ENCODE measurements around the gene NAA30. TPM values are rescaled to one million over a fixed set of nuclear protein-coding genes. Genes with fewer than 3 reads are reported as not detected.

NAA30 gene
- total RNA-seq, 1 experiment from 2014 or later, result 23.2 TPM

DNA sequence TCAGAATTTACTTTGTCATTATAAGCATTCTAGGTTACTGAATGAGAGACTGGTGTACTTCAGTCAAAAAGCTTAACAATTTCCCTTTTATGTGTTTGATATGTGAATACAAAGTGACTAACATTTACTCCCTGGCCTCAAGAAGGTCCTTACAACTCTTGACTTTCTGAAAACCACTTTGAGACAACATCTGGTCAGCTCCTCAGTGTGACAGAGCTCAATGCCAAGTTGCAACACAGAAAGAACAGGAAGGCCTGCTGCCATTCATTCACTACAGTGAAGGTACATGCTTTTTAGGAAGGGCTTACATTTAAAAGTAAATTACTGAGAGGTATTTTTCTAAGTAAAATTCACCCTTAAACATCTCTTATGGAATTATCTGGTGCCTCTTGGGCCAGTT, 2.3 kb upstream of the NAA30 start:
- CTCF ChIA-PET, result no interaction called here
- H3F3A ChIP-seq (ENCODE audit: low read length, unreplicated experiment), result no peaks in the 10 kb centered on the region
- no peak for TF ChIP-seq EZH2 (IDR thresholded peaks at IDR 0.05; ENCODE audit: low read length, unreplicated experiment)
- TF ChIP-seq EZH2phosphoT487 (IDR thresholded peaks at IDR 0.05; ENCODE audit: borderline replicate concordance, low read length), result no peak
- TF ChIP-seq, protein P1, sequence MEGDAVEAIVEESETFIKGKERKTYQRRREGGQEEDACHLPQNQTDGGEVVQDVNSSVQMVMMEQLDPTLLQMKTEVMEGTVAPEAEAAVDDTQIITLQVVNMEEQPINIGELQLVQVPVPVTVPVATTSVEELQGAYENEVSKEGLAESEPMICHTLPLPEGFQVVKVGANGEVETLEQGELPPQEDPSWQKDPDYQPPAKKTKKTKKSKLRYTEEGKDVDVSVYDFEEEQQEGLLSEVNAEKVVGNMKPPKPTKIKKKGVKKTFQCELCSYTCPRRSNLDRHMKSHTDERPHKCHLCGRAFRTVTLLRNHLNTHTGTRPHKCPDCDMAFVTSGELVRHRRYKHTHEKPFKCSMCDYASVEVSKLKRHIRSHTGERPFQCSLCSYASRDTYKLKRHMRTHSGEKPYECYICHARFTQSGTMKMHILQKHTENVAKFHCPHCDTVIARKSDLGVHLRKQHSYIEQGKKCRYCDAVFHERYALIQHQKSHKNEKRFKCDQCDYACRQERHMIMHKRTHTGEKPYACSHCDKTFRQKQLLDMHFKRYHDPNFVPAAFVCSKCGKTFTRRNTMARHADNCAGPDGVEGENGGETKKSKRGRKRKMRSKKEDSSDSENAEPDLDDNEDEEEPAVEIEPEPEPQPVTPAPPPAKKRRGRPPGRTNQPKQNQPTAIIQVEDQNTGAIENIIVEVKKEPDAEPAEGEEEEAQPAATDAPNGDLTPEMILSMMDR (conservative IDR thresholded peaks at IDR 0.05; ENCODE audit: low read depth, low read length), result no peak
- ATAC-seq, result no peak
- intact Hi-C loops (cut with micrococcal nuclease), result no loop called here
- no peaks in the 10 kb centered on the region for H3K36me3 ChIP-seq (ENCODE audit: low read depth, low read length)
- H3K4me3 ChIP-seq (ENCODE audit: low read length), result no peak overlapping the region
- peaks cover 24% of the 10 kb centered on the region for H3K4me1 ChIP-seq (ENCODE audit: insufficient read depth, low read length)
- H3K4me2 ChIP-seq (ENCODE audit: low read length), result no peak overlapping the region
- POLR2A ChIA-PET (ENCODE audit: unreplicated experiment), result no interaction called here
- H3K9me2 ChIP-seq (replicated peaks; ENCODE audit: low read length), result no peaks in the 10 kb centered on the region
- H3K79me2 ChIP-seq (ENCODE audit: low read length), result peaks cover 27% of the 10 kb centered on the region
- no peak for DNase-seq
- no peaks in the 10 kb centered on the region for H3K27me3 ChIP-seq (ENCODE audit: low read length)
- H3K9me3 ChIP-seq (ENCODE audit: low read length), result no peaks in the 10 kb centered on the region
- no TSS peak for BruUV-seq (replicated peaks)
- H2AFZ ChIP-seq (ENCODE audit: low read length), result no peak overlapping the region
- H4K20me1 ChIP-seq (ENCODE audit: low read length), result peaks cover 19% of the 10 kb centered on the region
- H3K9ac ChIP-seq (ENCODE audit: low read length), result no peak overlapping the region
- no peak overlapping the region for H3K27ac ChIP-seq (ENCODE audit: low read length)

DNA sequence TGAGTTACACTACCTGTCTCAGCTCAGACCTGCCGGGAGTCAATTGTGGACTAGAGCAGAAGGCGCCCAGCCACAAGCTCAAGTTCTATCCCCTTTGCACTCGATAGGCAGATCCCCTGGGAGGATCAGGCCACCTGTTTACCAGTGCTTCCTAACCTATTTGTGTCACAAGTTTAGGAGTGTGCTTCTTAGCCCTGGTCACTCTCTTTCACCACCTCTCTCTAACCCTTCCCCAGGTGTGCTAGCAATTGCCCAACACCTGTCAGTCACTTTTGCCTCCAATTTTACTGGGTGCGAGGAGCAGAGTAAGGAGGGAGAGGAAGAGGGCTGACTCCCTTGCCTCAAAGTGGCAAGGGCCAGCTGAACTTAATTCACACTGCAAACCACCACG, 745 bp upstream of the NAA30 start:
- Histone ChIP-seq H3K4me1 (ENCODE audit: insufficient read depth, low read length) (peaks cover 31% of the 10 kb centered on the region), H2AFZ (ENCODE audit: low read length) (peak overlapping the region; percentile 91), H3K9me3 (ENCODE audit: low read length) (no peaks in the 10 kb centered on the region), H3K27ac (ENCODE audit: low read length) (peak overlapping the region; percentile 68), H4K20me1 (ENCODE audit: low read length) (peaks cover 24% of the 10 kb centered on the region), H3K9ac (ENCODE audit: low read length) (peak overlapping the region; percentile 82), H3K4me3 (ENCODE audit: low read length) (peak overlapping the region; percentile 77), H3K9me2 (replicated peaks; ENCODE audit: low read length) (no peaks in the 10 kb centered on the region), H3K4me2 (ENCODE audit: low read length) (peak overlapping the region; percentile 86), H3K27me3 (ENCODE audit: low read length) (no peaks in the 10 kb centered on the region), H3K79me2 (ENCODE audit: low read length) (peaks cover 42% of the 10 kb centered on the region), H3F3A (ENCODE audit: low read length, unreplicated experiment) (no peaks in the 10 kb centered on the region), H3K36me3 (ENCODE audit: low read depth, low read length) (peaks cover under 1% of the 10 kb centered on the region; the same call in 1 of the 2 replicates)
- no peak; the same call in 1 of the 2 replicates for ATAC-seq
- POLR2A ChIA-PET (ENCODE audit: unreplicated experiment), result interaction anchor here (0.6 kb wide), 1 partner anchor 104 kb away, joined by 4 read pairs; no protein-coding TSS in a partner anchor
- intact Hi-C loops (cut with micrococcal nuclease), result loop anchor here (2.0 to 5.0 kb wide), 3 partner anchors 121 to 807 kb away; partner anchors contain the start of genes AP5M1 and EXOC5
- no TSS peak for BruUV-seq (replicated peaks)
- DNase-seq, result no peak
- TF ChIP-seq EZH2 (IDR thresholded peaks at IDR 0.05; ENCODE audit: low read length, unreplicated experiment) (no peak), EZH2phosphoT487 (IDR thresholded peaks at IDR 0.05; ENCODE audit: borderline replicate concordance, low read length) (no peak)
- CTCF ChIA-PET, result no interaction called here

- Histone ChIP-seq H3K9ac (ENCODE audit: low read length) (peak overlapping the region; percentile 82), H3K4me2 (ENCODE audit: low read length) (peak overlapping the region; percentile 86), H3K27ac (ENCODE audit: low read length) (peak overlapping the region; percentile 0; the same call in 1 of the 2 replicates), H3K27me3 (ENCODE audit: low read length) (no peaks in the 10 kb centered on the region), H3K4me1 (ENCODE audit: insufficient read depth, low read length) (peaks cover 31% of the 10 kb centered on the region), H3K9me3 (ENCODE audit: low read length) (no peaks in the 10 kb centered on the region), H3K4me3 (ENCODE audit: low read length) (peak overlapping the region; percentile 77), H4K20me1 (ENCODE audit: low read length) (peaks cover 24% of the 10 kb centered on the region), H2AFZ (ENCODE audit: low read length) (peak overlapping the region; percentile 91), H3K36me3 (ENCODE audit: low read depth, low read length) (peaks cover 3% of the 10 kb centered on the region; the same call in 1 of the 2 replicates), H3F3A (ENCODE audit: low read length, unreplicated experiment) (no peaks in the 10 kb centered on the region), H3K9me2 (replicated peaks; ENCODE audit: low read length) (no peaks in the 10 kb centered on the region), H3K79me2 (ENCODE audit: low read length) (peaks cover 53% of the 10 kb centered on the region)
- ATAC-seq, result peak; percentile 43
- POLR2A ChIA-PET (ENCODE audit: unreplicated experiment), result interaction anchor here (0.5 to 0.7 kb wide), 4 partner anchors 10 to 807 kb away, joined by 3 to 6 read pairs (median 4); no protein-coding TSS in a partner anchor
- TF ChIP-seq, protein P1 (conservative IDR thresholded peaks at IDR 0.05; ENCODE audit: low read depth, low read length), result no peak
- no peak for TF ChIP-seq EZH2 (IDR thresholded peaks at IDR 0.05; ENCODE audit: low read length, unreplicated experiment)
- no peak for TF ChIP-seq EZH2phosphoT487 (IDR thresholded peaks at IDR 0.05; ENCODE audit: borderline replicate concordance, low read length)
- no TSS peak for BruUV-seq (replicated peaks)
- CTCF ChIA-PET, result interaction anchor here (0.6 kb wide), 1 partner anchor 10 kb away, joined by 3 read pairs; no protein-coding TSS in a partner anchor
- intact Hi-C loops (cut with micrococcal nuclease), result loop anchor here (2.0 to 5.0 kb wide), 3 partner anchors 122 to 809 kb away; partner anchors contain the start of genes AP5M1 and EXOC5
- peak; percentile 61 for DNase-seq
Measured at GRCh38 chr14:57390806-57391516, 575 bp downstream of the NAA30 start.

All from PC-3 (cell line).